ENCODE results near the gene ARFGEF3.

The ARFGEF3 gene

GRCh38 chr6:138201836-138202235 lies 40.1 kb downstream of the ARFGEF3 start:
- in situ Hi-C loops (cut with MboI; ENCODE audit: low pct_unique_long_range_greater_than_20kb, low sequenced_read_pairs, unreplicated experiment), result no loop called here
- DNase-seq (ENCODE audit: low spot score), result no peak

GRCh38 chr6:138203315-138203714 lies 41.6 kb downstream of the ARFGEF3 start:
- DNase-seq (ENCODE audit: low spot score), result no peak
- TF ChIP-seq CTCF (IDR thresholded peaks at IDR 0.05; ENCODE audit: extremely low read depth, insufficient read depth, missing control alignments), result no peak
- in situ Hi-C loops (cut with MboI; ENCODE audit: low pct_unique_long_range_greater_than_20kb, low sequenced_read_pairs, unreplicated experiment), result no loop called here

More at GRCh38 chr6:138201836-138202235, 40.1 kb downstream of the ARFGEF3 start:
- no peak for TF ChIP-seq CTCF (IDR thresholded peaks at IDR 0.05; ENCODE audit: extremely low read depth, insufficient read depth, missing control alignments)

- no peak for DNase-seq (ENCODE audit: low spot score)
- in situ Hi-C loops (cut with MboI; ENCODE audit: low pct_unique_long_range_greater_than_20kb, low sequenced_read_pairs, unreplicated experiment), result no loop called here
- TF ChIP-seq CTCF (IDR thresholded peaks at IDR 0.05; ENCODE audit: extremely low read depth, insufficient read depth, missing control alignments), result no peak
These were observed 42.6 kb downstream of the ARFGEF3 start for GRCh38 chr6:138204303-138204702.

GRCh38 chr6:138204792-138205384 lies 43.1 kb downstream of the ARFGEF3 start:
- TF ChIP-seq CTCF (IDR thresholded peaks at IDR 0.05; ENCODE audit: extremely low read depth, insufficient read depth, missing control alignments), result no peak
- in situ Hi-C loops (cut with MboI; ENCODE audit: low pct_unique_long_range_greater_than_20kb, low sequenced_read_pairs, unreplicated experiment), result no loop called here

GRCh38 chr6:138205437-138206094 lies 43.8 kb downstream of the ARFGEF3 start:
- TF ChIP-seq CTCF (IDR thresholded peaks at IDR 0.05; ENCODE audit: extremely low read depth, insufficient read depth, missing control alignments), result no peak
- in situ Hi-C loops (cut with MboI; ENCODE audit: low pct_unique_long_range_greater_than_20kb, low sequenced_read_pairs, unreplicated experiment), result no loop called here

More at GRCh38 chr6:138204792-138205384, 43.1 kb downstream of the ARFGEF3 start:
- no peak for DNase-seq (ENCODE audit: low spot score)

GRCh38 chr6:138206862-138207261 lies 45.1 kb downstream of the ARFGEF3 start:
- no peak for DNase-seq (ENCODE audit: low spot score)
- no peak for TF ChIP-seq CTCF (IDR thresholded peaks at IDR 0.05; ENCODE audit: extremely low read depth, insufficient read depth, missing control alignments)
- in situ Hi-C loops (cut with MboI; ENCODE audit: low pct_unique_long_range_greater_than_20kb, low sequenced_read_pairs, unreplicated experiment), result no loop called here

More at GRCh38 chr6:138205437-138206094, 43.8 kb downstream of the ARFGEF3 start:
- DNase-seq (ENCODE audit: low spot score), result no peak

All from GM13977 (cell line).